Ovary (tissue), 9 donors: ENCODE results near the gene KRT77. TPM values are rescaled to one million over a fixed set of nuclear protein-coding genes. Genes with fewer than 3 reads are reported as not detected.

ENCODE experiments used
- DNase-seq, 5 donors: peaks; one replicate each; pipeline ENCODE4 v3.0.0-alpha.2; 2019 to 2020
- H3K27ac ChIP-seq, 2 donors: fragments of 200-600 bp; one replicate each; pipeline versions ENCODE4 v1.5.1 to v1.8.0; 2019 to 2022
- H3K27me3 ChIP-seq: fragments of 200-600 bp; one replicate; pipeline ENCODE4 v1.8.0; 2022
- H3K36me3 ChIP-seq: fragments of 200-600 bp; sonication (generic); one replicate; pipeline ENCODE4 v1.5.1; 2019
- H3K4me1 ChIP-seq: one replicate; pipeline ENCODE4 v1.8.1; 2013; ENCODE audit warnings: mild to moderate bottlenecking, moderate library complexity; ENCODE audit not compliant: insufficient read depth
- H3K4me3 ChIP-seq: fragments of 200-600 bp; sonication (generic); one replicate; pipeline ENCODE4 v1.5.1; 2017
- H3K9me3 ChIP-seq, 2 donors: fragments of 200-600 bp in 1 of 2; sonication (generic) in 1 of 2; one replicate each; pipeline versions ENCODE4 v1.5.1 to v1.8.1; 2013 to 2019; ENCODE audit warnings: mild to moderate bottlenecking in 1 of 2, moderate library complexity in 1 of 2
- EP300 ChIP-seq: sonication (generic); formaldehyde crosslinking; IDR thresholded peaks from one replicate; pipeline ENCODE4 v1.6.1; 2017; ENCODE audit warnings: antibody characterized with exemption
- POLR2A ChIP-seq: fragments of 450-650 bp; IDR thresholded peaks from one replicate; pipeline ENCODE4 v1.6.1; 2017; ENCODE audit warnings: antibody characterized with exemption, mild to moderate bottlenecking, moderate library complexity
- WGBS, 3 donors: extraction: QIAGEN DNeasy Blood & Tissue Kit in 1 of 3; methylation state at CpG; one replicate each; pipeline versions ENCODE4 v1.1.5 to v1.1.7; 2013 to 2017; 5-methylcytosine and 5-hydroxymethylcytosine counted together
- intact Hi-C, 4 donors: fragments of 100-400 bp; cut with DNase I; formaldehyde crosslinking; loops; one replicate each; pipeline versions ENCODE4 v1.11.0 to v1.15.1; 2022 to 2023
- polyA plus RNA-seq, 2 donors: library from polyadenylated mRNA; stranded (reverse); fragments of 200-250 nt in 1 of 2; fragments of 350-450 nt in 1 of 2; fragmentation: Illumina TruSeq in 1 of 2; extraction: RNeasy Lipid Tissue Mini Kit (QIAGEN cat#74804) in 1 of 2; gene quantifications; one replicate each; pipeline ENCODE4 v1.2.3, GENCODE V29; 2013 to 2014
- total RNA-seq, 7 donors: library from RNA; depleted of rRNA in 2 of 7; stranded (reverse); fragments of >200 nt in 2 of 7; fragmentation: NEBNext Ultra II Directional in 3 of 7; extraction: Animal tissue kit (Norgen Biotek cat#: 25700) in 3 of 7; gene quantifications; one replicate each; pipeline versions ENCODE4 v1.1.0 to v1.2.4, GENCODE V29; 2016 to 2023
- TF ChIP-seq, protein P1 (sequence below), 3 donors: fragments of 450-650 bp in 2 of 3; fragments of 200-600 bp in 1 of 3; IDR thresholded peaks; one replicate each; pipeline versions ENCODE4 v1.5.1 to v1.8.0; 2016 to 2022; ENCODE audit warnings: antibody characterized with exemption in 3 of 3, mild to moderate bottlenecking in 1 of 3
- donor health status: DM: no; HTN: no; CAD: no; lungs with moderate emphysema.
- donor health status: DM: no; HTN: no; CAD: no.
- donor health status: Bipolar disorder and iron deficiency.
- donor health status: DM: yes; HTN: yes; CAD: no.
- donor health status: DM: no; HTN: no; CAD: no.
- donor health status: DM: yes; HTN: yes; CAD: no.

Gene KRT77
- total and polyA plus RNA-seq, 9 donors: not detected

DNA sequence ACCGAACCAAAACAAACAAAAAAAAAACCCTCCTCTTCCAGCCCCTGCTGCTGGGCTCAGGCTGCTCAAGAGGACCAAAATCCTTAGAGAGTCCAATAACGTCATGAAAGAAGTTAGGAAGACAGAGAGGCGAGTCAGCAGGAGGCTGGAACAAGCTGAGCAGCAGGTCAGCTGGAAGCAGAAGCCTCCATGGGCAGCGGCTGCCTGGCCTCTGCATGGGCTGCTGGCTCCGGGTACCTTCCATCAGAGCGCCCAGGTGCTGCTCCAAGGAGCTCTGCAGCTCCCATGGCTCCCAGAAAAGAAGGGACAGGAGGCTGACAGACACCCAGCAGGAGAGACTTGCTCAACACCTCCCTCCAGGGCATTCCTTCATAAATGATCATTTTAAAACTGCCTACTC, 48.1 kb downstream of the KRT77 start:
- no peak overlapping the region for H3K27ac ChIP-seq
- H3K4me1 ChIP-seq: no peaks in the 10 kb centered on the region
- no peaks in the 10 kb centered on the region for H3K9me3 ChIP-seq
- H3K36me3 ChIP-seq: no peaks in the 10 kb centered on the region
- H3K4me3 ChIP-seq: no peak overlapping the region
- no peak for DNase-seq
- no peak for TF ChIP-seq POLR2A
- TF ChIP-seq, protein P1, sequence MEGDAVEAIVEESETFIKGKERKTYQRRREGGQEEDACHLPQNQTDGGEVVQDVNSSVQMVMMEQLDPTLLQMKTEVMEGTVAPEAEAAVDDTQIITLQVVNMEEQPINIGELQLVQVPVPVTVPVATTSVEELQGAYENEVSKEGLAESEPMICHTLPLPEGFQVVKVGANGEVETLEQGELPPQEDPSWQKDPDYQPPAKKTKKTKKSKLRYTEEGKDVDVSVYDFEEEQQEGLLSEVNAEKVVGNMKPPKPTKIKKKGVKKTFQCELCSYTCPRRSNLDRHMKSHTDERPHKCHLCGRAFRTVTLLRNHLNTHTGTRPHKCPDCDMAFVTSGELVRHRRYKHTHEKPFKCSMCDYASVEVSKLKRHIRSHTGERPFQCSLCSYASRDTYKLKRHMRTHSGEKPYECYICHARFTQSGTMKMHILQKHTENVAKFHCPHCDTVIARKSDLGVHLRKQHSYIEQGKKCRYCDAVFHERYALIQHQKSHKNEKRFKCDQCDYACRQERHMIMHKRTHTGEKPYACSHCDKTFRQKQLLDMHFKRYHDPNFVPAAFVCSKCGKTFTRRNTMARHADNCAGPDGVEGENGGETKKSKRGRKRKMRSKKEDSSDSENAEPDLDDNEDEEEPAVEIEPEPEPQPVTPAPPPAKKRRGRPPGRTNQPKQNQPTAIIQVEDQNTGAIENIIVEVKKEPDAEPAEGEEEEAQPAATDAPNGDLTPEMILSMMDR (IDR thresholded peaks at IDR 0.05): no peak
- no peak for TF ChIP-seq EP300
- intact Hi-C loops: no loop called here
- no peaks in the 10 kb centered on the region for H3K27me3 ChIP-seq
- 56 to 63% (median 59%) methylated on average over 6 of the region's 6 CpGs for WGBS, 3 donors

DNA sequence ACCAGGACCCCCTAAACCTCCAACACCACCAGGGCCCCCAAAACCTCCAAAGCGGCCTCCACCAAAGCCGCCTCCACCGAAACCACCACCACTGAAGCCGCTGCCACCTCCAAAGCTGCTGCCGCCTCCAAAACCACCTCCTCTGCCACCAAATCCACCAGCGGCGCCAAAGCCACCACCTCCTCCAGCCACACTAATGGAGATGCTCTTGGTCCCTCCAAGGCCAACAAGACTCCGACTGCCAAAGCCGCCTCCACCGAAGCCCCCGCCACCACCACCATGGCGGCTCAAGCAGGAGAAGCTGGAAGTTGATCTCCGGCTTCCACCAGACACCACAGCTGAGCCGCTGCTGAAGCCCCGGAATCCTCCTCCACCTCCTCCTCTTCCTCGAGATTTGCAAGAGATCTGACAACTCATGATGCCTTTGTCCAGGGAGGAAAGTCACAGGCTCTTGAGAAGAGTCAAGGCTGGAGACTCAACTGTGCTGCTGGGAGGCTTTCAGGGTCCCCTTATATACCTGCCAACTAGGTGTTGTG, 51.5 kb downstream of the KRT77 start, which contains the start of gene KRT2:
Gene KRT2, minus strand, starts transcription at position 486 of the 536 bp plus-strand sequence. Its CDS starts 69 bp downstream, at position 417.
- Histone ChIP-seq H3K4me3 (no peak within 1 kb of the TSS), H3K36me3 (no peaks in the 10 kb centered on the region), H3K4me1 (no peaks in the 10 kb centered on the region), H3K27ac (no peak within 1 kb of the TSS), H3K27me3 (no peaks in the 10 kb centered on the region), H3K9me3 (no peaks in the 10 kb centered on the region)
- no peak for DNase-seq
- intact Hi-C loops: no loop called here
- WGBS, 3 donors: 91 to 95% (median 94%) methylated on average over 16 of the region's 16 CpGs
- no peak for TF ChIP-seq POLR2A
- TF ChIP-seq, protein P1 (IDR thresholded peaks at IDR 0.05): no peak
- TF ChIP-seq EP300: no peak

DNA sequence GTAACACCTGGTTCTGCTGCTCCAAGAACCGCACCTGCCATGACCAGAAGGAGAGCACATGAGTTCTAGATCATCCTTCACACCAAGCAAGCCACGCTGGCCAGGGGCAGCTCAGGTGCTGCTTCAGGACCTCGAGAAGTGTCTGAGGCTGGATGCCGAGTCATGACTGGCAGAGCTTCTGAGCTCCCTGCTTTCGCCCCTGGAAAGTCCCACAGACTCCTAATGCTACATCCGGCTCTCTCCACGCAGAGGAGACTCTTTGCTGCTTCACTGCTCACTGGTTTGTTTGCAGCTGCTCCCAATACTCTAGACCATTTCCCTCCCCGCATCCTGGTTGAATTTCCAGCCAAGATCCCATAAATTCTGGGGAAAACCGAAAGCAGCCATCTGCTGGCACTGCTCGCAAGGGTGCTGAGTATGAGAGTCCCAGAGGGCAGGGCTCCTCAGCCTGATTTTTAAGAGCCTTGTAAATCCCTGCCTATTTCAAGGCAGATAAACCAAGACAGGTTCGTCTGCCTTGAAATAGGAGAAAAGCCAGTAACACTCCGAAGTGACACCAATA, 52.7 kb downstream of the KRT77 start:
- DNase-seq: no peak
- intact Hi-C loops: no loop called here
- 30 to 68% (median 56%) methylated on average over 12 of the region's 12 CpGs for WGBS, 3 donors
- TF ChIP-seq, protein P1 (IDR thresholded peaks at IDR 0.05): no peak
- no peak for TF ChIP-seq EP300
- TF ChIP-seq POLR2A: no peak
- Histone ChIP-seq H3K27me3 (no peaks in the 10 kb centered on the region), H3K36me3 (no peaks in the 10 kb centered on the region), H3K9me3 (no peaks in the 10 kb centered on the region), H3K27ac (no peak overlapping the region), H3K4me3 (no peak overlapping the region), H3K4me1 (no peaks in the 10 kb centered on the region)

DNA sequence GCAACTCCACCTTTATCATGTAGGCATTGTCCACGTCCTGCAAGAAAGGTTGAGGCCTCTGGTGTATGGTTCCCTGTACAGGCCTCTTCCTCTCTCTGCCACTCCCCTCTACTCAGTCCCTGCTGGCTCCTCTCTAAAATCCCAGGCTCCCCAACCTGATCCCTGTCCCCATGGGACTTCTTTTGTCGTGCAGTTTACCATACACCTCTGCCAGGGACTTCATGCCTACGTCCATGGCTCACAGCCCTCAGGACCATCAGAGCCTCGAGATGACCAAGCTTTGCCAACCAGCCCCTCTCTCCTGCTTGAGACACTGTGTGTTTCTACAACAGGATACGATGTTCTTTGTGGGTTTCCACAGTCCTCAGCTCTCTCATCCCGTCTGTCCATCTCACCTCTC, 54.3 kb downstream of the KRT77 start:
- 66 to 82% (median 69%) methylated on average over 6 of the region's 6 CpGs for WGBS, 3 donors
- DNase-seq: no peak
- intact Hi-C loops: no loop called here
- H3K36me3 ChIP-seq: no peaks in the 10 kb centered on the region
- no peak overlapping the region for H3K27ac ChIP-seq
- no peaks in the 10 kb centered on the region for H3K4me1 ChIP-seq
- H3K27me3 ChIP-seq: no peaks in the 10 kb centered on the region
- H3K4me3 ChIP-seq: no peak overlapping the region
- no peaks in the 10 kb centered on the region for H3K9me3 ChIP-seq
- no peak for TF ChIP-seq POLR2A
- TF ChIP-seq EP300: no peak
- TF ChIP-seq, protein P1 (IDR thresholded peaks at IDR 0.05): no peak
